Endothelial cell (in vitro differentiated cells): Measurements from ENCODE around the gene LAIR1. TPM values are rescaled to one million over a fixed set of nuclear protein-coding genes. Genes with fewer than 3 reads are reported as not detected.

Source experiments
- DNase-seq: peaks from one replicate; pipeline ENCODE4 v3.0.0; 2021; ENCODE audit warnings: low spot score
- H3K27ac Mint-ChIP-seq: one replicate; pipeline ENCODE4 v1.8.0; 2021; ENCODE audit warnings: mixed read lengths, inconsistent platforms; ENCODE audit not compliant: unreplicated experiment
- H3K27me3 Mint-ChIP-seq: one replicate; pipeline ENCODE4 v1.8.0; 2021; ENCODE audit warnings: mild to moderate bottlenecking, moderate library complexity, mixed read lengths, inconsistent platforms; ENCODE audit not compliant: unreplicated experiment
- H3K36me3 Mint-ChIP-seq: one replicate; pipeline ENCODE4 v1.8.0; 2021; ENCODE audit warnings: mild to moderate bottlenecking, low read depth, mixed read lengths, inconsistent platforms; ENCODE audit not compliant: unreplicated experiment
- H3K4me1 Mint-ChIP-seq: one replicate; pipeline ENCODE4 v1.8.0; 2021; ENCODE audit warnings: mild to moderate bottlenecking, mixed read lengths, inconsistent platforms; ENCODE audit not compliant: unreplicated experiment
- H3K4me3 Mint-ChIP-seq: one replicate; pipeline ENCODE4 v1.8.0; 2021; ENCODE audit warnings: mild to moderate bottlenecking, mixed read lengths, inconsistent platforms; ENCODE audit not compliant: unreplicated experiment
- H3K9me3 Mint-ChIP-seq: one replicate; pipeline ENCODE4 v1.8.0; 2021; ENCODE audit warnings: mixed read lengths, inconsistent platforms; ENCODE audit not compliant: unreplicated experiment
- total RNA-seq: library from RNA; stranded (reverse); fragmentation: NEBNext Ultra II Directional; extraction: Animal tissue kit (Norgen Biotek cat#: 25700); gene quantifications from one replicate; pipeline ENCODE4 v1.2.1, GENCODE V29; 2021; ENCODE audit not compliant: unreplicated experiment
- TF ChIP-seq, protein P1 (sequence below): fragments of 200-600 bp; sonication (generic); IDR thresholded peaks from one replicate; pipeline ENCODE4 v1.5.0; 2021; ENCODE audit warnings: antibody characterized with exemption; ENCODE audit not compliant: unreplicated experiment

Gene LAIR1
- total RNA-seq, 1 donor from 2014 or later: 2.1 TPM

- Mint-ChIP-seq H3K36me3 (peaks cover 12% of the 10 kb centered on the region), H3K4me3 (no peak overlapping the region), H3K9me3 (peaks cover 8% of the 10 kb centered on the region), H3K27ac (no peak overlapping the region), H3K4me1 (no peaks in the 10 kb centered on the region), H3K27me3 (peaks cover 9% of the 10 kb centered on the region)
- no peak for DNase-seq
- TF ChIP-seq, protein P1, sequence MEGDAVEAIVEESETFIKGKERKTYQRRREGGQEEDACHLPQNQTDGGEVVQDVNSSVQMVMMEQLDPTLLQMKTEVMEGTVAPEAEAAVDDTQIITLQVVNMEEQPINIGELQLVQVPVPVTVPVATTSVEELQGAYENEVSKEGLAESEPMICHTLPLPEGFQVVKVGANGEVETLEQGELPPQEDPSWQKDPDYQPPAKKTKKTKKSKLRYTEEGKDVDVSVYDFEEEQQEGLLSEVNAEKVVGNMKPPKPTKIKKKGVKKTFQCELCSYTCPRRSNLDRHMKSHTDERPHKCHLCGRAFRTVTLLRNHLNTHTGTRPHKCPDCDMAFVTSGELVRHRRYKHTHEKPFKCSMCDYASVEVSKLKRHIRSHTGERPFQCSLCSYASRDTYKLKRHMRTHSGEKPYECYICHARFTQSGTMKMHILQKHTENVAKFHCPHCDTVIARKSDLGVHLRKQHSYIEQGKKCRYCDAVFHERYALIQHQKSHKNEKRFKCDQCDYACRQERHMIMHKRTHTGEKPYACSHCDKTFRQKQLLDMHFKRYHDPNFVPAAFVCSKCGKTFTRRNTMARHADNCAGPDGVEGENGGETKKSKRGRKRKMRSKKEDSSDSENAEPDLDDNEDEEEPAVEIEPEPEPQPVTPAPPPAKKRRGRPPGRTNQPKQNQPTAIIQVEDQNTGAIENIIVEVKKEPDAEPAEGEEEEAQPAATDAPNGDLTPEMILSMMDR: no peak
Measured at GRCh38 chr19:54319892-54320670, 44.6 kb downstream of the LAIR1 start.

DNA sequence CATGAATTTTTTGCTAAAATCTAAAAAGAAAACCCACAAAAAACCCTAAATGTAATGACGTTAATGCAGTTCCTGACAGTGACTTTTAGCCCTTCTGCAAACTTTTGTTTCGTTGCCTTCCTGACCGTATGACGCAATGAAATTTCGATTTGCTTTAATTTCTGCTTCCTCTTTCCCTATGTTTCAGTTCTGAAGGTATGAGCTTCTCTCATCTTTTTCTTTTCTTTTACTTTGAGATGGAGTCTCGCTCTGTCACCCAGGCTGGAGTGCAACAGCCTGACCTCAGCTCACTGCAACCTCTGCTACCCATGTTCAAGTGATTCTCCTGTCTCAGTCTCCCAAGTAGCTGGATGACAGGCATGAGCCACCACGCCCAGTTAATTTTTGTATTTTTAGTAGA lies 45.7 kb downstream of the LAIR1 start:
- Mint-ChIP-seq H3K9me3 (peaks cover 8% of the 10 kb centered on the region), H3K4me3 (no peak overlapping the region), H3K36me3 (peaks cover 12% of the 10 kb centered on the region), H3K27ac (no peak overlapping the region), H3K27me3 (peaks cover 9% of the 10 kb centered on the region), H3K4me1 (no peaks in the 10 kb centered on the region)
- TF ChIP-seq, protein P1: no peak
- no peak for DNase-seq

- H3K4me1 Mint-ChIP-seq: no peaks in the 10 kb centered on the region
- no peak overlapping the region for H3K27ac Mint-ChIP-seq
- H3K4me3 Mint-ChIP-seq: no peak overlapping the region
- H3K36me3 Mint-ChIP-seq: peaks cover 12% of the 10 kb centered on the region
- peaks cover 9% of the 10 kb centered on the region for H3K27me3 Mint-ChIP-seq
- H3K9me3 Mint-ChIP-seq: peaks cover 8% of the 10 kb centered on the region
- DNase-seq: no peak
- TF ChIP-seq, protein P1: no peak
Measured at GRCh38 chr19:54317965-54318240, 46.8 kb downstream of the LAIR1 start.

- DNase-seq: no peak
- Mint-ChIP-seq H3K4me1 (no peaks in the 10 kb centered on the region), H3K27ac (no peak overlapping the region), H3K4me3 (no peak overlapping the region), H3K36me3 (peaks cover 12% of the 10 kb centered on the region), H3K9me3 (peaks cover 8% of the 10 kb centered on the region), H3K27me3 (peaks cover 9% of the 10 kb centered on the region)
- TF ChIP-seq, protein P1: no peak
Measured at GRCh38 chr19:54317108-54317964, 47.4 kb downstream of the LAIR1 start.

DNA sequence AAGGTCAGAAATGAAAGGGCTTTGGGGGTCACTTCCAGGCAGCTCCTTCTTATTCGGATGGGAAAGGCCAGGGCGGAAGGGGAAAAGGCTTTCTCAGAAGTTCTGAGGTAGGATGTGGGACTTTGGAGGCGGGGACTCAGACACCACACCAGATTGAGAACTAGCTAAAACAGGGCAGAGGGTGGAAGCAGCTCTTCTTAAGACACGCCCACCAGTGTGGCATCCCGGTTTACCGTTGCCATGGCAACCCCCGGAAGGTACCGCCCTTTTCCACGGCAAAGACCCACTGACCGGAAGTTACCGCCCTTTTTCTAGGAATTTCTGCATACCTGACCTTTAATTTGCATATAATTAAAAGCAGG lies 48.0 kb downstream of the LAIR1 start:
- TF ChIP-seq, protein P1: no peak
- DNase-seq: no peak
- H3K4me3 Mint-ChIP-seq: no peak overlapping the region
- H3K27ac Mint-ChIP-seq: no peak overlapping the region
- H3K36me3 Mint-ChIP-seq: peaks cover 6% of the 10 kb centered on the region
- peaks cover 3% of the 10 kb centered on the region for H3K9me3 Mint-ChIP-seq
- no peaks in the 10 kb centered on the region for H3K4me1 Mint-ChIP-seq
- peaks cover 4% of the 10 kb centered on the region for H3K27me3 Mint-ChIP-seq
